ENCODE results near the gene RNF152. TPM values are rescaled to one million over a fixed set of nuclear protein-coding genes. Genes with fewer than 3 reads are reported as not detected.

Gene RNF152
- total RNA-seq, 1 experiment from 2014 or later = 1.7 TPM

DNA sequence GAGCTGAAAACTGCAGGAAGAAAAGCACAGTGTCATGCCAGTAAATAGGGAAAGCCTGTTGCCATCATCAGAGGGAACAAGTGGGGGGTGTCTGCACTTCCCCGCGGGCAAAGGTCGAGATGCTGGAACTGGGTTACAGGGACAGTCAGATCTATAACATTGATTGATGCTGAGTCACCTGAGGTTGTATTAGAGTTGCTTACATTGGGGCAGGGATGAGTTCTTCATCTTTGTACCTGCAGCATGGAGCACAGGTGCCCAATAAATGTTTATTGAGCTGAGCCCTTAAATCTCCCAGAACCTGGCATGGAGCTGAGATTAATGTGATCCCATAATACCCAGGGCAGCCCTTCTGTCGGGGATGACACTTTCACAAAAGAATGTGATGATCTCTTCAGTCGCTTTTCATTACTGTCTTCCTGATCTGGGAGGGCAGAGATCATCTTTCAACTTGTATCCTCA is 5.9 kb upstream of the RNF152 start:
- POLR2A ChIA-PET = interaction anchor here (0.6 kb wide), 1 partner anchor 293 kb away, joined by 3 read pairs; no protein-coding TSS in a partner anchor
- Mint-ChIP-seq H3K36me3 (ENCODE audit: insufficient read depth, unreplicated experiment) (no peaks in the 10 kb centered on the region), H3K27me3 (ENCODE audit: insufficient read depth, unreplicated experiment) (no peaks in the 10 kb centered on the region), H3K4me3 (ENCODE audit: unreplicated experiment) (no peak overlapping the region), H3K9me3 (ENCODE audit: unreplicated experiment) (no peaks in the 10 kb centered on the region), H3K4me1 (ENCODE audit: insufficient read depth, unreplicated experiment) (peaks cover 18% of the 10 kb centered on the region), H3K27ac (ENCODE audit: low read depth, unreplicated experiment) (no peak overlapping the region)
- CTCF ChIA-PET = interaction anchor here (1.0 to 1.9 kb wide), 3 partner anchors 50 to 317 kb away, joined by 4 to 9 read pairs (median 6); no protein-coding TSS in a partner anchor
- TF ChIP-seq, protein P1, sequence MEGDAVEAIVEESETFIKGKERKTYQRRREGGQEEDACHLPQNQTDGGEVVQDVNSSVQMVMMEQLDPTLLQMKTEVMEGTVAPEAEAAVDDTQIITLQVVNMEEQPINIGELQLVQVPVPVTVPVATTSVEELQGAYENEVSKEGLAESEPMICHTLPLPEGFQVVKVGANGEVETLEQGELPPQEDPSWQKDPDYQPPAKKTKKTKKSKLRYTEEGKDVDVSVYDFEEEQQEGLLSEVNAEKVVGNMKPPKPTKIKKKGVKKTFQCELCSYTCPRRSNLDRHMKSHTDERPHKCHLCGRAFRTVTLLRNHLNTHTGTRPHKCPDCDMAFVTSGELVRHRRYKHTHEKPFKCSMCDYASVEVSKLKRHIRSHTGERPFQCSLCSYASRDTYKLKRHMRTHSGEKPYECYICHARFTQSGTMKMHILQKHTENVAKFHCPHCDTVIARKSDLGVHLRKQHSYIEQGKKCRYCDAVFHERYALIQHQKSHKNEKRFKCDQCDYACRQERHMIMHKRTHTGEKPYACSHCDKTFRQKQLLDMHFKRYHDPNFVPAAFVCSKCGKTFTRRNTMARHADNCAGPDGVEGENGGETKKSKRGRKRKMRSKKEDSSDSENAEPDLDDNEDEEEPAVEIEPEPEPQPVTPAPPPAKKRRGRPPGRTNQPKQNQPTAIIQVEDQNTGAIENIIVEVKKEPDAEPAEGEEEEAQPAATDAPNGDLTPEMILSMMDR (IDR thresholded peaks at IDR 0.05; ENCODE audit: unreplicated experiment) = no peak
- intact Hi-C loops (cut with micrococcal nuclease) = no loop called here
- no peak for DNase-seq (ENCODE audit: unreplicated experiment)
- BruUV-seq (replicated peaks) = no TSS peak

DNA sequence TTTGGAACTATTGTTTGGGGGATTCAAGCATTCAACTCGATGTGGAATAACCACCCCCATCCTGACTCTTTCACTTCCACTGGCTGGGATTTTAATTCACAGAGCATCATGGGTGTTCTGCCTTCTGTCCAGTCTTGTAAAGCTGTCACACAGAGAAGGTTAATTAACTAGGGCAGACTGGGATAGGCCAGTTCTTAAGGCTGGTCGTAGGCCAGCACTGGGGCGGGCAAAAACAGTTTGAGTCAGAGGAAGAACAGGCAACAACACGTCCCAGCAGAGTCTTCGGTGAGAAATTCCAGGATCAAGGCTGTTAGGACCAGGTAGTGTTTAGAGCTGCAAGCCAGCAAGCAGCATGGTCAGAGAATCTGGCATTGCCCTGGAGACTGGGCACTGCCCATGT is 4.0 kb upstream of the RNF152 start:
- CTCF ChIA-PET = interaction anchor here (0.6 to 5.5 kb wide), 14 partner anchors 19 to 356 kb away, joined by 3 to 50 read pairs (median 3); no protein-coding TSS in a partner anchor
- peak overlapping the region; percentile 52 for H3K4me3 Mint-ChIP-seq (ENCODE audit: unreplicated experiment)
- H3K27me3 Mint-ChIP-seq (ENCODE audit: insufficient read depth, unreplicated experiment) = no peaks in the 10 kb centered on the region

DNA sequence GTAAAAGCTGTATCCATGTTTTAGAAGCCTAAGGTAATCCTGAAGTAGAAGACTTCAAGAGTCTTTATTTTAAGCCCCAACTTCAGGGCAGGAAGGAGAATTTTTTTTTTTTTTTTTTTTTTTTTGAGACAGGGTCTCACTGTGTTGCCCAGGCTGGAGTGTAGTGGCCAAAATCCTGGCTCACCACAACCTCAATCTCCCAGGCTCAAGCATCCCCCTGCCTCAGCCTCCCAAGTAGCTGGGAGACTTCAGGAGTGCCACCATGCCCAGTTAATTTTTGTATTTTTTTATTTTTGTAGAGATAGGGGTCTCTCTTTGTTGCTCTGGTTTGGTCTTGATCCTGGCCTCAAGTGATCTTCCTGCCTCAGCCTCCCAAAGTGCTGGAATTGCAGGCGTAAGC is 3.3 kb upstream of the RNF152 start:
- peak overlapping the region; percentile 65 for H3K27ac Mint-ChIP-seq (ENCODE audit: low read depth, unreplicated experiment)
- intact Hi-C loops (cut with micrococcal nuclease) = no loop called here
- no TSS peak for BruUV-seq (replicated peaks)
- H3K9me3 Mint-ChIP-seq (ENCODE audit: unreplicated experiment) = no peaks in the 10 kb centered on the region
- DNase-seq (ENCODE audit: unreplicated experiment) = no peak
- CTCF ChIA-PET = interaction anchor here (0.6 to 5.5 kb wide), 15 partner anchors 147 to 1463 kb away, joined by 3 to 50 read pairs (median 4); no protein-coding TSS in a partner anchor
- POLR2A ChIA-PET = interaction anchor here (0.7 to 2.1 kb wide), 11 partner anchors 44 to 1996 kb away, joined by 3 to 21 read pairs (median 6); no protein-coding TSS in a partner anchor
- TF ChIP-seq, protein P1 (IDR thresholded peaks at IDR 0.05; ENCODE audit: unreplicated experiment) = no peak
- H3K4me1 Mint-ChIP-seq (ENCODE audit: insufficient read depth, unreplicated experiment) = peaks cover 27% of the 10 kb centered on the region
- peaks cover 6% of the 10 kb centered on the region for H3K36me3 Mint-ChIP-seq (ENCODE audit: insufficient read depth, unreplicated experiment)
- H3K4me3 Mint-ChIP-seq (ENCODE audit: unreplicated experiment) = no peak overlapping the region
- no peaks in the 10 kb centered on the region for H3K27me3 Mint-ChIP-seq (ENCODE audit: insufficient read depth, unreplicated experiment)

More for the DNA sequence above, 4.0 kb upstream of the RNF152 start:
- BruUV-seq (replicated peaks) = no TSS peak
- peaks cover 25% of the 10 kb centered on the region for H3K4me1 Mint-ChIP-seq (ENCODE audit: insufficient read depth, unreplicated experiment)
- TF ChIP-seq, protein P1 (IDR thresholded peaks at IDR 0.05; ENCODE audit: unreplicated experiment) = no peak
- no peaks in the 10 kb centered on the region for H3K9me3 Mint-ChIP-seq (ENCODE audit: unreplicated experiment)
- H3K36me3 Mint-ChIP-seq (ENCODE audit: insufficient read depth, unreplicated experiment) = peaks cover 6% of the 10 kb centered on the region
- H3K27ac Mint-ChIP-seq (ENCODE audit: low read depth, unreplicated experiment) = peak overlapping the region; percentile 65
- peak; percentile 96 for DNase-seq (ENCODE audit: unreplicated experiment)
- intact Hi-C loops (cut with micrococcal nuclease) = no loop called here
- POLR2A ChIA-PET = interaction anchor here (0.6 to 2.1 kb wide), 17 partner anchors 10 to 1996 kb away, joined by 3 to 21 read pairs (median 4); partner anchors contain the start of gene RELCH

DNA sequence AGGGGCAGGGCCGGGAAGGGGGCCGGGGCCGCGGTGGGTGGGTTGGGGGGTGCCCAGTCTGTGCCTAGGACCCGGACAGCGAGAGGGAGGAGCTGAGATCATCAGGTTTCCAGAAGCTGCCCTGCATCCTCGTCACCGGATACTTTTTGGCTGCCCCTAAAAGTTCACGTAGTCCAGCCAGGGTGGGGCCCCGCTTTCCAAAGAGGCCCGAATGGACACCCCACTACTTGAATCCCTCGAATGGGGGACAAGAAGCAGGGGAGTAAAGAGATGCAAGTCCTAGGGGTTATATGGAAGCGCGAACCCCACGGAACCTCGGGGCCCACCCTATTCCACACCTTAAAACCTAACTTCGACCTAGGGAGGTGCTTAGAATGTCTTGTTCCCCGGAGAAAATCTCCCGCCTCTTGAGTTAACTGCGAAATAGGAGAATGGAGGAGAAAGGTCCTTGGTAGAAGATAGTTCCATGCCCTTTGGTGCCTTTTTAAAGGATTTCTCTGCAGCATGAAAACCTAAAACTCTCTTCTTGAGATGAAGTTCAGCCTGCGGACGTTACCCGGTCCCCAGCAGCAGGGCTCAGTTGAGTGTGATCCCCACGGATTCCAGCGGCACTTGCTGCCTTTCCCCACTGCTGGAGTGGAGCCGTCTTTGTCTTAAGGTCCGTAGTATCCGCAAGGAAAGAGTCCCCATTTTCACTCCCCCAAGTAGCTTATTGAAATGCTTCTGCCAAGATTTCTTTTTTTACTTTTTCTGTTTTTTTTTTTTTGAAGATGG is 2.1 kb upstream of the RNF152 start:
- intact Hi-C loops (cut with micrococcal nuclease) = loop anchor here (2.0 to 5.0 kb wide), 3 partner anchors 258 to 344 kb away; no protein-coding TSS in a partner anchor
- peak overlapping the region; percentile 74 for H3K4me3 Mint-ChIP-seq (ENCODE audit: unreplicated experiment)
- ChIA-PET CTCF (interaction anchor here (0.6 to 5.5 kb wide), 18 partner anchors 25 to 399 kb away, joined by 3 to 50 read pairs (median 4); no protein-coding TSS in a partner anchor), POLR2A (interaction anchor here (0.5 to 2.2 kb wide), 11 partner anchors 41 to 1550 kb away, joined by 3 to 14 read pairs (median 5); no protein-coding TSS in a partner anchor)
- BruUV-seq (replicated peaks) = no TSS peak
- no peaks in the 10 kb centered on the region for H3K9me3 Mint-ChIP-seq (ENCODE audit: unreplicated experiment)
- TF ChIP-seq, protein P1 (IDR thresholded peaks at IDR 0.05; ENCODE audit: unreplicated experiment) = no peak
- H3K27me3 Mint-ChIP-seq (ENCODE audit: insufficient read depth, unreplicated experiment) = no peaks in the 10 kb centered on the region
- no peak for DNase-seq (ENCODE audit: unreplicated experiment)
- peak overlapping the region; percentile 74 for H3K27ac Mint-ChIP-seq (ENCODE audit: low read depth, unreplicated experiment)
- H3K4me1 Mint-ChIP-seq (ENCODE audit: insufficient read depth, unreplicated experiment) = peaks cover 36% of the 10 kb centered on the region
- peaks cover 13% of the 10 kb centered on the region for H3K36me3 Mint-ChIP-seq (ENCODE audit: insufficient read depth, unreplicated experiment)
